Bronchial epithelial cell (primary cell): Measurements from ENCODE around the gene NDEL1. TPM values are rescaled to one million over a fixed set of nuclear protein-coding genes. Genes with fewer than 3 reads are reported as not detected.

ENCODE experiments used
- DNase-seq: peaks from one replicate; pipeline ENCODE4 v3.0.0-alpha.2; 2010; ENCODE audit warnings: low read depth
- FAIRE-seq: peaks from 2 replicates; lab custom pipeline; 2011; peaks lifted over from hg19 to GRCh38; lab: Jason Lieb, UNC
- H3K27me3 ChIP-seq: 2 replicates; pipeline ENCODE4 v1.5.1; 2011; ENCODE audit warnings: low read length; ENCODE audit not compliant: control insufficient read depth, insufficient read depth
- H3K36me3 ChIP-seq: 2 replicates; pipeline ENCODE4 v1.5.1; 2011; ENCODE audit warnings: low read length; ENCODE audit not compliant: control insufficient read depth, insufficient read depth
- H3K4me3 ChIP-seq: 2 replicates; pipeline ENCODE4 v1.5.1; 2011; ENCODE audit warnings: mild to moderate bottlenecking, low read depth, low read length, control low read depth
- total RNA-seq: library from RNA; depleted of rRNA; stranded (reverse); fragments of >200 nt; gene quantifications from 2 replicates; pipeline ENCODE4 v1.2.1, GENCODE V29; 2014
- TF ChIP-seq, protein P1 (sequence below): IDR thresholded peaks from 2 replicates; pipeline ENCODE4 v1.5.1; 2011; ENCODE audit warnings: mild to moderate bottlenecking, moderate library complexity, low read length, control low read depth, inconsistent platforms; ENCODE audit not compliant: insufficient read depth, severe bottlenecking

Gene NDEL1
- total RNA-seq, 1 donor from 2014 or later: 47.1 TPM

DNA sequence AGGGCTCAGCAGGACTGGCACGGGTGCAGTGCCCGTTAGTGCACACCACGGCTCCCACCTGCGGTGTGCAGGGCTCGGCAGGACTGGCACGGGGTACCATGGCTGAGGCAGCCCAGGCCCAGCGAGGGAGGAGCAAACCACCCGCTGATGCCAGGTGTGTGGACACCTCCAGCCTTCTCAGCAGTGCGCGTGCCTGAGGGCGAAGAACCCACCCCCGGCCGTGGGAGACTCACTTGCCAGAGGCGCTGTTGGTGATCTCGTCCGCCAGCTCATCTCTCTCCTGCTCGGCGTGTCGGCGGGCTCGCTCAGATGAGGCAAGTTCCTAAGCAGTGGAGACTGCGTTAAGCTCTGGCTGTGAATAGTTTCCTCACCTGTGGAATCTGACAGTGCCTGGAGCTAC, 45.4 kb downstream of the NDEL1 start:
- peaks cover 17% of the 10 kb centered on the region for H3K36me3 ChIP-seq
- no peaks in the 10 kb centered on the region for H3K27me3 ChIP-seq
- FAIRE-seq (no peak), DNase-seq (no peak)
- no peak overlapping the region for H3K4me3 ChIP-seq
- TF ChIP-seq, protein P1, sequence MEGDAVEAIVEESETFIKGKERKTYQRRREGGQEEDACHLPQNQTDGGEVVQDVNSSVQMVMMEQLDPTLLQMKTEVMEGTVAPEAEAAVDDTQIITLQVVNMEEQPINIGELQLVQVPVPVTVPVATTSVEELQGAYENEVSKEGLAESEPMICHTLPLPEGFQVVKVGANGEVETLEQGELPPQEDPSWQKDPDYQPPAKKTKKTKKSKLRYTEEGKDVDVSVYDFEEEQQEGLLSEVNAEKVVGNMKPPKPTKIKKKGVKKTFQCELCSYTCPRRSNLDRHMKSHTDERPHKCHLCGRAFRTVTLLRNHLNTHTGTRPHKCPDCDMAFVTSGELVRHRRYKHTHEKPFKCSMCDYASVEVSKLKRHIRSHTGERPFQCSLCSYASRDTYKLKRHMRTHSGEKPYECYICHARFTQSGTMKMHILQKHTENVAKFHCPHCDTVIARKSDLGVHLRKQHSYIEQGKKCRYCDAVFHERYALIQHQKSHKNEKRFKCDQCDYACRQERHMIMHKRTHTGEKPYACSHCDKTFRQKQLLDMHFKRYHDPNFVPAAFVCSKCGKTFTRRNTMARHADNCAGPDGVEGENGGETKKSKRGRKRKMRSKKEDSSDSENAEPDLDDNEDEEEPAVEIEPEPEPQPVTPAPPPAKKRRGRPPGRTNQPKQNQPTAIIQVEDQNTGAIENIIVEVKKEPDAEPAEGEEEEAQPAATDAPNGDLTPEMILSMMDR: no peak

GRCh38 chr17:8481703-8482102, 46.0 kb downstream of the NDEL1 start:
- H3K4me3 ChIP-seq: no peak overlapping the region
- TF ChIP-seq, protein P1: no peak
- FAIRE-seq (no peak), DNase-seq (no peak)
- H3K27me3 ChIP-seq: no peaks in the 10 kb centered on the region
- H3K36me3 ChIP-seq: peaks cover 15% of the 10 kb centered on the region

DNA sequence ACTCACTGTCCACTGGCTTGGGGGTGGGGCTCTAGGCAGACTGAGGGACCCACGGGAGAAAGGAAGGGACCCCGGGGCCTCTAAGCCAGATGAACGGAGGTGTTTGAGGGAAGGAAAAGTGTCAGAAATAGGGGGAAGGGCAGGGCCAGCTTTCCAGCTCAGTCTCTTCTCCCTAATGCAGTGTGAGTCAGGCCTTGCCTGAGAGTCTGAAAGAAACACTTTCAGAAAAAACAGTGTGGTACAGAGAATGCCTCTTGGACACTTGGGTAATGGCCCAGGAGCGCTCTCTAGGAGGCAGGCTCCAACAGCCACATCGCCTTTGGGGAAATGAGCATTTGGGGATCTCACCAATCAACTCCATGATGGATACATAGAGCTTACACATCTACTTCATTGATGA, 46.9 kb downstream of the NDEL1 start:
- FAIRE-seq (no peak), DNase-seq (no peak)
- Histone ChIP-seq H3K4me3 (no peak overlapping the region), H3K27me3 (no peaks in the 10 kb centered on the region), H3K36me3 (peaks cover 16% of the 10 kb centered on the region)
- TF ChIP-seq, protein P1: no peak

- peaks cover 15% of the 10 kb centered on the region for H3K36me3 ChIP-seq
- H3K4me3 ChIP-seq: no peak overlapping the region
Measured at GRCh38 chr17:8484465-8484864, 48.8 kb downstream of the NDEL1 start.

DNA sequence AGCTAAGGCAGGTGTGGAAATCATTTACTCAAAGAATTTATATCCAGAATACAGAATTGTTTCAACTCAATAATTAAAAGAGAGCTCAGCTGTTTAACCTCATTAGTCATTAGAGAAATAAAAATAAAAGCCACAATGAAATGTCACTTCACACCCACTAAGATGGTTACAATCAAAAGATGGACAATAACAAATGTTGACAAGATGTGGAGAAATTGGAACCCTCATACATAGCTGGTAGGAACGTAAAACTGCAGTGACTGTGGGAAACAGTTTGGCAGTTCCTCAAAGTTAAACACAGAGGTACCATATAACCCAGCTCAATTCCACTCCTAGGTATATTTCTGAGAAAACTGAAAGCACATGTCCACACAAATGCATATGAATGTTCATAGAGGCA, 49.8 kb downstream of the NDEL1 start:
- FAIRE-seq (no peak), DNase-seq (no peak)
- Histone ChIP-seq H3K36me3 (peaks cover 14% of the 10 kb centered on the region), H3K27me3 (no peaks in the 10 kb centered on the region), H3K4me3 (no peak overlapping the region)
- TF ChIP-seq, protein P1: no peak

More at GRCh38 chr17:8484465-8484864, 48.8 kb downstream of the NDEL1 start:
- H3K27me3 ChIP-seq: no peaks in the 10 kb centered on the region
- DNase-seq (no peak), FAIRE-seq (no peak)
- TF ChIP-seq, protein P1: no peak

DNA sequence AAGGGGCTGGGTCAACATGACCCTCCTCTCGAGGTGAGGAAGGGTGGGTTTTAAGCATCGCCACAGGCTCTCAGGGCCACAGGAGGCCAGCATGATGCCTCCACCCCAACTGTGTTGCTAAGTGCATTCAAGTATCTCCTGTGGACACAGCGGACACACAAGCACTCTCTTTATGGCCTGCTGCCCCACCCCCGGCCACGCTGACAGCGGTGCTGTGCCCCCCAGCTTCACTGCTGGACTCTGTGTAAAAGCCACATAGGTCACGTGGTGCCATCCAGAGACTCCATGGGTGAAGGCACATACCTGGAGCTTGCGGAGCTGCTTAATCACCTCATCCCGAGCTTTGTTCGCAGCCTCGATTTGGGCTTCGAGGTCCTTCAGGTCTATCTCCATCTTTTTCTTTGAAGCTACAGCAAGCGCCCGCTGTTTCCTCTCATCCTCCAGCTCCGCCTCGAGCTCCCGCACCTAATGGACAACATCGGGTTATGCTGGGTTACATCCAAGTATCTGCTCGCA, 51.5 kb downstream of the NDEL1 start:
- no peak for FAIRE-seq
- TF ChIP-seq, protein P1: no peak
- Histone ChIP-seq H3K4me3 (no peak overlapping the region), H3K27me3 (no peaks in the 10 kb centered on the region), H3K36me3 (peaks cover 15% of the 10 kb centered on the region)
- DNase-seq: no peak
